Neuronal stem cell (in vitro differentiated cells): ENCODE measurements around the gene KYNU.

Source experiments
- DNase-seq: peaks from one replicate; pipeline ENCODE4 v3.0.0-alpha.2; 2013; ENCODE audit warnings: low spot score
- H2AFZ ChIP-seq: one replicate; pipeline ENCODE4 v1.6.1; 2013; ENCODE audit warnings: mild to moderate bottlenecking, low read length, inconsistent platforms
- H2AK5ac ChIP-seq: 2 replicates; pipeline ENCODE4 v1.6.1; 2013; ENCODE audit warnings: low read depth, mild to moderate bottlenecking, inconsistent platforms, low read length, moderate library complexity, mixed read lengths
- H2BK120ac ChIP-seq: 2 replicates; pipeline ENCODE4 v1.6.1; 2013; ENCODE audit warnings: low read depth, mild to moderate bottlenecking, inconsistent platforms, low read length, moderate library complexity, mixed read lengths
- H2BK12ac ChIP-seq: one replicate; pipeline ENCODE4 v1.6.1; 2013; ENCODE audit warnings: low read length, inconsistent platforms
- H2BK15ac ChIP-seq: 2 replicates; pipeline ENCODE4 v1.6.1; 2013; ENCODE audit warnings: mild to moderate bottlenecking, low read length, inconsistent platforms, mixed read lengths
- H2BK5ac ChIP-seq: one replicate; pipeline ENCODE4 v1.6.1; 2013; ENCODE audit warnings: inconsistent platforms, mild to moderate bottlenecking, low read length, moderate library complexity
- H3K14ac ChIP-seq: one replicate; pipeline ENCODE4 v1.6.1; 2013; ENCODE audit warnings: low read length, inconsistent platforms
- H3K18ac ChIP-seq: 2 replicates; pipeline ENCODE4 v1.6.1; 2013; ENCODE audit warnings: low read length, inconsistent platforms
- H3K23ac ChIP-seq: 2 replicates; pipeline ENCODE4 v1.6.1; 2013; ENCODE audit warnings: low read depth, mild to moderate bottlenecking, mixed read lengths, low read length, inconsistent platforms; ENCODE audit not compliant: poor library complexity
- H3K27ac ChIP-seq: replicated peaks from 3 replicates; pipeline ENCODE4 v1.5.1; 2013; ENCODE audit warnings: low read length, inconsistent platforms
- H3K27me3 ChIP-seq, 3 experiments: 2 replicates each; pipeline ENCODE4 v1.6.1; 2013; ENCODE audit warnings: low read length in 3 of 3, mild to moderate bottlenecking in 2 of 3, inconsistent platforms in 1 of 3, low read depth in 1 of 3, mixed read lengths in 1 of 3, moderate library complexity in 1 of 3; ENCODE audit not compliant: control insufficient read depth in 3 of 3, insufficient read depth in 3 of 3
- H3K36me3 ChIP-seq, 2 donors: replicated peaks in 1 of 2; 2 replicates each; pipeline ENCODE4 v1.6.1; 2013; ENCODE audit warnings: low read length in 2 of 2; ENCODE audit not compliant: control insufficient read depth in 2 of 2, insufficient read depth in 2 of 2
- H3K4ac ChIP-seq: 2 replicates; pipeline ENCODE4 v1.6.1; 2013; ENCODE audit warnings: inconsistent platforms, mild to moderate bottlenecking, low read length, moderate library complexity
- H3K4me1 ChIP-seq, 2 donors: 1 replicate in 1 of 2; 2 replicates in 1 of 2; pipeline ENCODE4 v1.6.1; 2013; ENCODE audit warnings: low read length in 2 of 2, low read depth in 1 of 2; ENCODE audit not compliant: control insufficient read depth in 2 of 2, insufficient read depth in 1 of 2
- H3K4me2 ChIP-seq: one replicate; pipeline ENCODE4 v1.6.1; 2013; ENCODE audit warnings: mild to moderate bottlenecking, low read length, inconsistent platforms; ENCODE audit not compliant: insufficient read depth, poor library complexity, severe bottlenecking
- H3K4me3 ChIP-seq, 2 donors: 2 replicates each; pipeline ENCODE4 v1.5.1; 2013; ENCODE audit warnings: low read length in 2 of 2, mild to moderate bottlenecking in 2 of 2, inconsistent platforms in 1 of 2, moderate library complexity in 1 of 2
- H3K79me1 ChIP-seq: one replicate; pipeline ENCODE4 v1.6.1; 2013; ENCODE audit warnings: low read depth, mild to moderate bottlenecking, inconsistent platforms, low read length, moderate library complexity
- H3K9ac ChIP-seq: one replicate; pipeline ENCODE4 v1.6.1; 2013; ENCODE audit warnings: mild to moderate bottlenecking, low read depth, low read length, inconsistent platforms; ENCODE audit not compliant: poor library complexity
- H3K9me3 ChIP-seq, 2 donors: replicated peaks in 1 of 2; 2 replicates each; pipeline versions ENCODE3 to v1.6.1; 2013; ENCODE audit warnings: low read length in 2 of 2, mild to moderate bottlenecking in 2 of 2, inconsistent platforms in 1 of 2, low read depth in 1 of 2, mixed read lengths in 1 of 2, moderate library complexity in 1 of 2; ENCODE audit not compliant: control insufficient read depth in 2 of 2, insufficient read depth in 1 of 2
- H4K8ac ChIP-seq: one replicate; pipeline ENCODE4 v1.6.1; 2013; ENCODE audit warnings: low read depth, mild to moderate bottlenecking, inconsistent platforms, low read length, moderate library complexity
- H4K91ac ChIP-seq: one replicate; pipeline ENCODE4 v1.6.1; 2013; ENCODE audit warnings: low read length, low read depth, mild to moderate bottlenecking, inconsistent platforms; ENCODE audit not compliant: poor library complexity
- WGBS, 2 donors: extraction: QIAGEN DNeasy Blood & Tissue Kit; methylation state at CpG; one replicate each; pipeline ENCODE4 v1.1.7; 2013; ENCODE audit warnings: missing lambda C conversion rate in 2 of 2, mixed read lengths in 1 of 2; ENCODE audit not compliant: insufficient read length in 2 of 2, insufficient replicate concordance in 1 of 2; ENCODE audit errors: extremely low coverage in 2 of 2; 5-methylcytosine and 5-hydroxymethylcytosine counted together

KYNU gene

GRCh38 chr2:142954493-142954892 lies 77.0 kb downstream of the KYNU start:
- no peak overlapping the region for H4K91ac ChIP-seq
- no peaks in the 10 kb centered on the region for H3K79me1 ChIP-seq
- no peak overlapping the region for H2BK12ac ChIP-seq
- H3K14ac ChIP-seq, result no peak overlapping the region
- no peak overlapping the region for H3K18ac ChIP-seq
- H2AK5ac ChIP-seq, result no peak overlapping the region
- H2BK15ac ChIP-seq, result no peak overlapping the region
- H2BK5ac ChIP-seq, result no peak overlapping the region
- H3K9me3 ChIP-seq, result no peaks in the 10 kb centered on the region
- no peak overlapping the region for H2AFZ ChIP-seq
- no peak overlapping the region for H3K23ac ChIP-seq
- H3K36me3 ChIP-seq, result no peaks in the 10 kb centered on the region
- H2BK120ac ChIP-seq, result no peak overlapping the region
- H3K9ac ChIP-seq, result no peak overlapping the region
- H3K27me3 ChIP-seq, result no peaks in the 10 kb centered on the region
- no peaks in the 10 kb centered on the region for H3K4me1 ChIP-seq
- no peak overlapping the region for H3K27ac ChIP-seq
- H3K4ac ChIP-seq, result no peak overlapping the region
- no peak overlapping the region for H4K8ac ChIP-seq
- no peak for DNase-seq
- no peak overlapping the region for H3K4me2 ChIP-seq
- WGBS, 2 donors, result no CpG with 5 or more reads among the region's 1 CpG
- H3K4me3 ChIP-seq, result no peak overlapping the region

- no peaks in the 10 kb centered on the region for H3K4me1 ChIP-seq
- H3K4me3 ChIP-seq, result no peak overlapping the region
- no peak overlapping the region for H3K27ac ChIP-seq
- no peak overlapping the region for H4K8ac ChIP-seq
- H3K27me3 ChIP-seq, result no peaks in the 10 kb centered on the region
- no peaks in the 10 kb centered on the region for H3K79me1 ChIP-seq
- no peak overlapping the region for H3K4ac ChIP-seq
- no peak for DNase-seq
- H2BK15ac ChIP-seq, result no peak overlapping the region
- no peak overlapping the region for H3K9ac ChIP-seq
- H3K14ac ChIP-seq, result no peak overlapping the region
- H3K9me3 ChIP-seq, result no peaks in the 10 kb centered on the region
- H3K23ac ChIP-seq, result no peak overlapping the region
- H2BK12ac ChIP-seq, result no peak overlapping the region
- H2AFZ ChIP-seq, result no peak overlapping the region
- no CpG with 5 or more reads among the region's 1 CpG for WGBS, 2 donors
- H4K91ac ChIP-seq, result no peak overlapping the region
- no peak overlapping the region for H2BK120ac ChIP-seq
- H3K36me3 ChIP-seq, result no peaks in the 10 kb centered on the region
- no peak overlapping the region for H2BK5ac ChIP-seq
- no peak overlapping the region for H3K18ac ChIP-seq
- H2AK5ac ChIP-seq, result no peak overlapping the region
- no peak overlapping the region for H3K4me2 ChIP-seq
These were observed 79.7 kb downstream of the KYNU start for GRCh38 chr2:142957144-142957543.

- H3K23ac ChIP-seq, result no peak overlapping the region
- no peak overlapping the region for H3K4ac ChIP-seq
- no peak overlapping the region for H2BK15ac ChIP-seq
- no peak overlapping the region for H2AFZ ChIP-seq
- H2BK12ac ChIP-seq, result no peak overlapping the region
- H3K14ac ChIP-seq, result no peak overlapping the region
- no peak overlapping the region for H3K9ac ChIP-seq
- no peak overlapping the region for H3K18ac ChIP-seq
- no peak overlapping the region for H2AK5ac ChIP-seq
- no peak for DNase-seq
- H3K4me2 ChIP-seq, result no peak overlapping the region
- H2BK5ac ChIP-seq, result no peak overlapping the region
- no CpG with 5 or more reads among the region's 1 CpG for WGBS, 2 donors
- no peak overlapping the region for H2BK120ac ChIP-seq
- H3K4me3 ChIP-seq, result no peak overlapping the region
- peaks cover 0 to 2% of the 10 kb centered on the region in 2 donors for H3K9me3 ChIP-seq
- H3K36me3 ChIP-seq, result no peaks in the 10 kb centered on the region
- no peak overlapping the region for H4K91ac ChIP-seq
- no peaks in the 10 kb centered on the region for H3K27me3 ChIP-seq
- no peak overlapping the region for H4K8ac ChIP-seq
- H3K4me1 ChIP-seq, result no peaks in the 10 kb centered on the region
- H3K27ac ChIP-seq, result no peak overlapping the region
- H3K79me1 ChIP-seq, result no peaks in the 10 kb centered on the region
These were observed 83.7 kb downstream of the KYNU start for GRCh38 chr2:142961202-142961601.

- H4K8ac ChIP-seq, result no peak overlapping the region
- WGBS, 2 donors, result no CpG with 5 or more reads among the region's 1 CpG
- H3K79me1 ChIP-seq, result no peaks in the 10 kb centered on the region
- H3K23ac ChIP-seq, result no peak overlapping the region
- H3K9me3 ChIP-seq, result peaks cover 0 to 2% of the 10 kb centered on the region in 2 donors
- DNase-seq, result no peak
- H3K4me1 ChIP-seq, result no peaks in the 10 kb centered on the region
- H3K4me3 ChIP-seq, result no peak overlapping the region
- H3K4me2 ChIP-seq, result no peak overlapping the region
- H3K9ac ChIP-seq, result no peak overlapping the region
- no peak overlapping the region for H2BK15ac ChIP-seq
- H3K4ac ChIP-seq, result no peak overlapping the region
- no peak overlapping the region for H3K27ac ChIP-seq
- H2AK5ac ChIP-seq, result no peak overlapping the region
- no peak overlapping the region for H3K14ac ChIP-seq
- no peaks in the 10 kb centered on the region for H3K36me3 ChIP-seq
- no peak overlapping the region for H2BK120ac ChIP-seq
- no peak overlapping the region for H3K18ac ChIP-seq
- no peak overlapping the region for H4K91ac ChIP-seq
- no peak overlapping the region for H2BK5ac ChIP-seq
- no peak overlapping the region for H2BK12ac ChIP-seq
- H2AFZ ChIP-seq, result no peak overlapping the region
- no peaks in the 10 kb centered on the region for H3K27me3 ChIP-seq
These were observed 88.0 kb downstream of the KYNU start for GRCh38 chr2:142965443-142965842.
